T-helper 9 cell (primary cell): ENCODE measurements around the gene DOCK1.

Source experiments
- DNase-seq: peaks from one replicate; pipeline ENCODE4 v3.0.0-alpha.2; 2020

DOCK1 gene

GRCh38 chr10:127228195-127228787, 323.1 kb downstream of the DOCK1 start:
- DNase-seq: no peak

GRCh38 chr10:127234306-127234800, 329.1 kb downstream of the DOCK1 start:
- DNase-seq: no peak

- no peak for DNase-seq
These were observed 331.0 kb downstream of the DOCK1 start for GRCh38 chr10:127236266-127236665.

- no peak for DNase-seq
These were observed 337.7 kb downstream of the DOCK1 start for GRCh38 chr10:127242914-127243313.

GRCh38 chr10:127243490-127244272, 338.5 kb downstream of the DOCK1 start:
- no peak for DNase-seq

- DNase-seq: no peak
These were observed 340.2 kb downstream of the DOCK1 start for GRCh38 chr10:127245456-127245855.

- DNase-seq: no peak
These were observed 344.8 kb downstream of the DOCK1 start for GRCh38 chr10:127250031-127250430.

GRCh38 chr10:127252818-127253217, 347.6 kb downstream of the DOCK1 start:
- no peak for DNase-seq

GRCh38 chr10:127254276-127254675, 349.0 kb downstream of the DOCK1 start:
- DNase-seq: no peak

GRCh38 chr10:127257395-127257794, 352.2 kb downstream of the DOCK1 start:
- DNase-seq: no peak

- no peak for DNase-seq
These were observed 354.1 kb downstream of the DOCK1 start for GRCh38 chr10:127259347-127259746.

GRCh38 chr10:127262606-127263005, 357.4 kb downstream of the DOCK1 start:
- DNase-seq: no peak

- no peak for DNase-seq
These were observed 360.1 kb downstream of the DOCK1 start for GRCh38 chr10:127265288-127265687.

- DNase-seq: no peak
These were observed 361.2 kb downstream of the DOCK1 start for GRCh38 chr10:127266431-127266830.

GRCh38 chr10:127267442-127267841, 362.2 kb downstream of the DOCK1 start:
- DNase-seq: no peak

- DNase-seq: no peak
These were observed 366.8 kb downstream of the DOCK1 start for GRCh38 chr10:127272076-127272475.

GRCh38 chr10:127275272-127275671, 370.0 kb downstream of the DOCK1 start:
- no peak for DNase-seq

GRCh38 chr10:127275793-127276450, 370.7 kb downstream of the DOCK1 start:
- DNase-seq: no peak

GRCh38 chr10:127276794-127277462, 371.7 kb downstream of the DOCK1 start:
- no peak for DNase-seq

- DNase-seq: no peak
These were observed 372.8 kb downstream of the DOCK1 start for GRCh38 chr10:127278001-127278400.

- no peak for DNase-seq
These were observed 374.1 kb downstream of the DOCK1 start for GRCh38 chr10:127279334-127279774.

- no peak for DNase-seq
These were observed 375.2 kb downstream of the DOCK1 start for GRCh38 chr10:127280446-127280845.

- no peak for DNase-seq
These were observed 377.8 kb downstream of the DOCK1 start for GRCh38 chr10:127283017-127283416.
